HG03097 (cell line): Measurements from ENCODE around the gene MAGIX.

Experiments
- ATAC-seq: cut with Tn5 transposase; IDR thresholded peaks from one replicate; pipeline ENCODE4 v1.9.1; 2021; ENCODE audit not compliant: unreplicated experiment, low FRiP score

MAGIX gene

DNA sequence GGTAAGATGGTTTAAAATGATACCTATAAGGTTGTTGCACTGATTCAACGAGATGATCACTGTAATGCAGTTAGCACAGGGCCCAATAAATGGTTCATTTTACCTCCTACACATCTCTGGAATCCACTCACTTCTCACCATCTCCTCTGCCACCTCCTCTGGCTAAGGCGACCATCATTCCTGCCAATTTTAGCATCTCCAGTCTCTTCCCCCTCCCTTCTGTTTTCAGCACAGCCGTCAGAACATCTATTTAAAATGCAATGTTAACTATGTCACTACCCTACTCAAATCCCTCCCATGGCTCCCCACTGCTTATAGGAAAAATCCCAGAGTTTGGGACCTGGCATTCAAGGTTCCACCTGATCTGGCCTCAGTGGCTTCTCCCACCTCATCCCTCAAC lies 41.0 kb downstream of the MAGIX start:
- ATAC-seq, result no peak

DNA sequence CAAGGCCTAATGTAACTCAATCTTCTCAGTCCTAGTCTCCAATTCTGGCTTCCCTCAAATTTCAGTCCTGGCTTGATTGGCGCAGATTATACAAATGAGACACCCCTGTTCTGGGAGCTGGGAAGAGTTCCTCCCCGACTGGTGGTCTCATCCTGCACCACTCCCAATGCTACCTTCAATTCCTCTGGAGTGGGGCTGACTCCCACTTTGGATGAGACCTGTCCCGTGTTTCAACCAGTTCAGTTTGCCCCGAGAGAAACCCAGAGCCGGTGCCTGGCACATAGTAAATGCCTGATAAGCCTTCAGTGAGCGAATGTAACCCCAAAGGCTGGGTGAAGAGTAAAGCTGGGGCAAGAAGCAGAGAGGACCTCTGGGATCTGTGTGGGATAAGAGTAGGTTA lies 41.5 kb downstream of the MAGIX start:
- ATAC-seq, result no peak

DNA sequence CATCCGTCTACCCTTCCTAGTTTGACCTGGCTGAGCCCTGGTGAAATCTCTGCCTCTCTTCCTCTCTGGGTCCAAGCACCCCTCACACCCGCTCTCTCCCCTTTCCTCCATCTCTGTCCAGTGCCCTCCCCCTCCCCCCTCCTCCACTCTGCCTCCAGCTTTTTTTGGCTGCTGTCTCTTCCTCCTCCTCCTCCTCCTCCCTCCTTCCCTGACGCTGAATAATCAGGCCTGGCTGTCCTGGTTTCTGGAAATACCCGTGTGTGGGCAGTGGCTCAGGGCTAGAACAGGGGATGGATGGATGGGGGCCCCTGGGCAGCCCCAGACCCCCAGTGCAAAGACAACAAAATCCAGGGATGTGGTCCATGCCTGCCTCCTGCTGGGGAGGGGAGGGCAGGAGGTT lies 42.2 kb downstream of the MAGIX start:
- ATAC-seq, result no peak

DNA sequence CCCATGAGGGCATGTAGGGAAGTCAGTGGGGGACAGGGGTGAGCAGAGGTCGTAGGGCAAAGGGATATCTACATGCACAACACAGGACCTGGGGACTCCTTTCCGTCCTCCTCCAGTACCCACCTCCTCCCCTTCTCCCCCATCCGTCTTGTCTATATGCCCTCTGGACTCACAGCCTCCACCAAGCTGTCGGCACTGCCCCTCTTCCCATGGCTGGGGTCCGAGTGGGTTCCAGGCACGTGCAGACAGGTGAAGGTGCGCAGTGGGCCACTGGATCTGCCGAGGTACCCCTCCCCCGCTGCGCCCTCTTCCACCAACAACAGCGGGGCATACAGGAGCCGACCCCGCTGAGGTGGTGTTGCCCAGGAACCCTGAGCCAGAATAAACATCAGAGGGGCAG lies 42.9 kb downstream of the MAGIX start:
- no peak for ATAC-seq

DNA sequence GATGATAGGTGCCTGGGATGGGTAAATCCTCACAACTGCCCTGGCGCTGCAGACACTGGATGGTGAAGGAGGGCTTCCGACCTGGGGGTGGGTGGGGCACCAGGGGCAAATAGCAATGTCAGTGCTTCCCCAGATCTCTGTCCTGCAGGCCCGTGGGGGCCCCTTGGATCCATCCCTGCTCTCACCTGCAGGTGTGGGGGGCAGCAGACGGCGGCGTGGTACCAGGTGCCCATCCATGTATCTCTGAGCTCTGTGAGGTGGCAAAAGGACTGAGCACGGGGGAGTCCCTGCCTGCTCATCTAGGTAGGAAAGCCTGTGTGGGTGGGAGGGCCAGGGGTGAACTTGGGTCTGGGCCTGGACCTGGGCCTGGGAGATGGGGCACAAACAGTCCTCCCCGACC lies 44.0 kb downstream of the MAGIX start:
- no peak for ATAC-seq

DNA sequence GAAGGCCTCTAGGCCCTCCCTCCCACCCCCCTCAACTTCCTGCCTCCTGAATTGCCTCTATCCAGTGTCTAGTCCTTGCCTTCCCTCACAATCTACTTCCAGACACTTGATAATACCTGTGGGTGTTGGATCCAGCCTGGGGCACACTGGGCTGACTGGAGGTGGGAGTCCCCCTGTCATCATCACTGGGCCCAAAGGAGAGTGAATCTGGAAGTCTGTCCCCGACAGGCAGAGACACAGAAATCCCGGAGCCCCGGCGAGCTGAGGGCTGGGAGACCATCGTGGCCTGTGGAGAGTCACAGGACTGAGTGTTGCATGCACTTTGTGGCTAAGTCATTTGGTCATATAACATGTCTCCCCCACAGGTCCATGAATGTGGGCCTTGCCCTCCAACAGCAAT lies 45.8 kb downstream of the MAGIX start:
- ATAC-seq, result no peak

DNA sequence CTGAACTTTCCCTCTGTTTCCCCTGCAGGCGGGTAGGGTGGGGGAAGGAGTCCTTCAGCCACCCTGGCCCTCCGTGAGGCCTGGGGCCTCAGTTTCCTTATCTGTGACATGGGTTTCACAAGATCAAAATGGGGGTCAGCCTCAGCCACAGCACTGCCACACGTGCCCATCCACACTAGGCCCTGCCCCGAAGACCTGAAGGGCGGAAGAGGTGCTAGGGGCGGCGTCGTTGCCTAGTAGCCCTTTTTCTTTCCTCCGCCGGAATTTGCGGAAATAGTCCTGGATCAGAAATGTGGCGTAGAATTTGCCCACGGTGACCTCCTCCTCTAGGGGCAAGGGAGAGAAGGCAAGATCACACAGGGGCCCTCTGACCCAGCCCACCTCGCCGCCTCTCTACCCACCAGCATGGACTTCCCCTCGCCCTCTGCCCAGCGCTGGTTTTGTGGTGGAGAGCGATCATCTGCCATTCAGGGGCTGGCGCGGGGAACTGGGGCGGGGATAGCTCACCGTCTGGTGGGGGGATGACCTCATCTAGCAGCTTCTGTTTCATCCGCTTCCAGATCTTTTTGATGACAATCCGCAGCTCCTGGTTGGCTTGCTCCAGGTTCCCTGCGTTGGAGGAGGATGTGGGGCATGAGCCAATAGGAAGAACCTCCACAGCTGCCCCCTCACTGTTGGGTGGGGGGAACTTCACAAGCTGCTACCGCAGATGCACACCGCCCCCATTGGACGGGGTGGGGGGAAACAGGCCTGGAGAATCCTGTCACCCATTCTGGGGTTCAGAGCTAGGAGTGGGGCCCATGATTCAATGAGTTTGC lies 47.1 kb downstream of the MAGIX start:
- ATAC-seq, result no peak

DNA sequence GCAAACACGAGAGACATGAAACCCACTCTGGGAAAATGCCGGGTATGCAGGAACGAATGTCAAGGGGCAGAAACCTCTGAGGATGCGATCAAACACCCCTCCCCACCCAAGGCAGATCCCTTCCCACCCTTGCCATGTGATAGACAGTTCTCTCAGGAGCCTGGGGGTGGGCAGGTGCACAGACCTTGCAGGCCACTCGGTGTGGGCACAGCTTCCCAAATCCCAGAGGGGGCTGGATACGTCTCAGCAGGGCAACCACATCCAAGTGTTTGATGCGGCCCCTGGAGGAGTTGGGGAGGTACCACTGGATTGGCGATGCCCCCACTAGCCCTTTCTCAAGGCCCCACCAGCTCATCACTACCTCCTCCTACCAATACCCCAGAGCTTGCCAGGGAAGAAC lies 47.8 kb downstream of the MAGIX start:
- no peak for ATAC-seq

DNA sequence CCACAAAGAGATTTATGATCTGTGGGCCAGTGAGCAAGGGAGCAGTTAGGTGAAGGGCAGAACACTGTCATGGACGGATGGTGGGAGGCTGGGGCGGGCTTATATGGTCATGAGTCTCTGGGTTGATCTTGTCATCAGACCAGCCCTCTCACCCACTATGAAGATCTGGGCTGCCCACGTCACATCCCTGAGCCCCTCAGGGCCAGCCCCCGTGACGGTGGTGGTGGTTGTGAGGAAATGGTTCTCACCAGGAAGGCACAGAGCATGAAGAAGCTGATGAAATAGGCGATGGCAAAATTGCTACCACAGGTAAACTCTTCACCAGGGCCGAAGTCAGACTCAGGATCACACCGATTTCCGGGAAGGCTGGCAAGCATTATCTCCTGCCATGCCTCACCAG lies 48.5 kb downstream of the MAGIX start:
- ATAC-seq, result no peak

DNA sequence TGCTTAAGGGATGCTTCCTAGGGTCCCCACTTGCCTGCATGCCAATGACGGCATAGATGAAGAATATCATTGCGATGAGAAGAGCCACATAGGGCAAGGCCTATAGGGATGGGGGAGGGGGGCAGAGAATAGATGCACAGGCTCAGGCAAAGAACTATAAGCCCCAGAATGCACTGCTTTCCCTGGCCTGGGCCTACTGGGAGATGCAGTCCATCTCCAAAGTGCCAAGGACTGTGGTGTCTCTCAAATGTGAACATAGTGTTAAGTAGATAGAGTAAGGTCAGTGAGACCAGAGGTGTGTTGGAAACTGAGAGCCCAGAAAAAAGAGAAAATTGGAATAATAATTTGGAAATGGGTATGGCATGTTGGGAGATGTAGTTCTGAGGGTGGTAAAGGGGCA lies 49.7 kb downstream of the MAGIX start:
- no peak for ATAC-seq

DNA sequence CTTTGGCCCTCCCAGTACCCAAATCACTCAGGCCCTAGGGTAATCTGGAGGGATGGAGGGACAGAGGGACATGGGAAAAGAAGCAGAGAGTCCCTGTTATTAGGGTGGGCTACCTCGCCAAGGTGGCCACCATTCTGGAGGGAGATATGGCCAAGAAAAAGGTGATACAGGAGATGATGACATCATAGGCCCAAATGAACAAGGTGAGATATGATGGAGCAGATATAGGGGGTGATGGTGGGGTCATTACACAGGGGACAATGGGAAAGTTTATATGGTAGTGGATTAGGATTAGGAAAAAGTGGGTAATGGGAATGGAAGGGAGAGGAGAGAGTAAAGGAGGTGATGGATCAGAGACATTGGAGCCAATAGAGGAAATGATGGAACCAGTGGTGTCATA lies 50.3 kb downstream of the MAGIX start:
- no peak for ATAC-seq

DNA sequence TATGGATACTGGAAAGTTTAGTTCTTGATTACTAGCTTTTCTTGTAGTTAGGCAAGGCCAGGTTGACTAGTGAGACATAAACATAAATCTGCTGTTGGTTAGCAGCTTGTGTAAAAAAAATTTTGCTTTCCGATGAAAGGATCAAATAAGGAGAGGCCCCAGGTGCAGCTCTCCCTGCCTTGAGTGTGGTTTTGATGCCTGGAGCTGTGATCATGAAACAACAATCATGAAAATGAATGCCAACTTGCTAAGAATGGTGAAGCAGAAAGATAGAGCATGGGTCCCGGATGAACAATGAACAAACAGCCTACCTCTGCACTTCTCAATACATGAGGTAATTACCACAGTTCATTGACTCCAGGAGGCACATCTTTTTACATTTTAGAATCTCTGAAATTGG lies 51.9 kb downstream of the MAGIX start:
- no peak for ATAC-seq

DNA sequence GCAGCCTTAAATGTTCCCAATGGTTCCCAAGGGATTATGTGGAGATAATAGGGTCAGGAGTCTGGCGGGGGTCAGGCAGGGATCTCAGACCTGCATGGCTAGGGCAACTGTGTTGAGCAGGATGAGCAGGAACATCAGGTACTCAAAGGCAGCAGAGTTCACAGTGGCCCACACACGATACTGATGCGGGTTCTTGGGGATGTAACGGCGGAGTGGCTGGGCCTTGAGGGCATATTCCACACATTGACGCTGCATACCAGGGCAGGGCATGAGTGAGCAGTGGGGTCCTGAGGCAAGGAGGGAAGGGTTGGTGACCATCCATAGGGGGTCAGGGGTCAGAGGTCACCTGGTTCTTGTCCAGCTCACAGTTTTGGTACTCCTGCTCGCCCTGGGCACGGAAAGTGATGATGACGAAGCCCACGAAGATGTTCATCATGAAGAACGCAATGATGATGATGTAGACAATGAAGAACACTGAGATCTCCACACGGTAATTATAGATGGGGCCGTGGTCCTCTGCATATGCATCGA lies 52.5 kb downstream of the MAGIX start:
- ATAC-seq, result no peak
